Neural cell (in vitro differentiated cells): ENCODE measurements around the gene ACTN2. TPM values are rescaled to one million over a fixed set of nuclear protein-coding genes. Genes with fewer than 3 reads are reported as not detected.

Source experiments
- H2AFZ ChIP-seq: fragments of 200-600, 300-800 bp; sonication (generic), shearing (Covaris generic); 2 replicates; pipeline ENCODE4 v1.6.0; 2014; ENCODE audit warnings: low read depth, mild to moderate bottlenecking, antibody characterized with exemption, low read length, moderate library complexity
- H3F3A ChIP-seq: fragments of 200-600 bp; shearing (Covaris generic); 2 replicates; pipeline ENCODE4 v1.6.1; 2016; ENCODE audit warnings: mild to moderate bottlenecking, moderate library complexity, mixed read lengths, antibody characterized with exemption, low read length; ENCODE audit not compliant: insufficient read depth, poor library complexity, severe bottlenecking
- H3K27ac ChIP-seq: fragments of 200-600, 300-800 bp; sonication (generic), shearing (Covaris generic); 2 replicates; pipeline ENCODE4 v1.5.1; 2014; ENCODE audit warnings: mild to moderate bottlenecking, low read length, moderate library complexity
- H3K27me3 ChIP-seq: fragments of 300-800, 200-600 bp; sonication (generic), shearing (Covaris generic); 2 replicates; pipeline ENCODE4 v1.6.0; 2014; ENCODE audit warnings: mild to moderate bottlenecking, low read depth, low read length, moderate library complexity; ENCODE audit not compliant: insufficient read depth
- H3K36me3 ChIP-seq: fragments of 300-800, 200-600 bp; sonication (generic), shearing (Covaris generic); 2 replicates; pipeline ENCODE4 v1.5.1; 2014; ENCODE audit warnings: mild to moderate bottlenecking, antibody characterized with exemption, low read length, moderate library complexity; ENCODE audit not compliant: insufficient read depth
- H3K4me2 ChIP-seq: fragments of 300-800, 200-600 bp; sonication (generic), shearing (Covaris generic); 2 replicates; pipeline ENCODE4 v1.6.0; 2014; ENCODE audit warnings: mild to moderate bottlenecking, low read length
- H3K4me3 ChIP-seq: fragments of 300-800, 200-600 bp; sonication (generic), shearing (Covaris generic); 2 replicates; pipeline ENCODE4 v1.5.1; 2014; ENCODE audit warnings: mild to moderate bottlenecking, low read length, moderate library complexity
- H3K79me2 ChIP-seq: fragments of 200-600 bp; shearing (Covaris generic); replicated peaks from 2 replicates; pipeline ENCODE4 v1.6.0; 2014; ENCODE audit warnings: mild to moderate bottlenecking, low read length, moderate library complexity; ENCODE audit not compliant: insufficient read depth
- H3K9ac ChIP-seq: fragments of 300-800, 200-600 bp; sonication (generic), shearing (Covaris generic); 2 replicates; pipeline ENCODE4 v1.6.1; 2016; ENCODE audit warnings: mild to moderate bottlenecking, low read length, mixed read lengths
- H3K9me2 ChIP-seq: fragments of 200-600 bp; shearing (Covaris generic); 2 replicates; pipeline ENCODE4 v1.6.1; 2016; ENCODE audit warnings: mild to moderate bottlenecking, low read length, mixed read lengths; ENCODE audit not compliant: insufficient read depth
- H3K9me3 ChIP-seq: fragments of 200-600, 300-800 bp; sonication (generic), shearing (Covaris generic); 2 replicates; pipeline ENCODE4 v1.6.1; 2016; ENCODE audit warnings: mild to moderate bottlenecking, mixed run types, low read length, moderate library complexity, mixed read lengths
- H4K20me1 ChIP-seq: fragments of 200-600 bp; shearing (Covaris generic); 2 replicates; pipeline ENCODE4 v1.6.1; 2016; ENCODE audit warnings: mild to moderate bottlenecking, mixed run types; ENCODE audit not compliant: insufficient read depth
- CTCF ChIP-seq: fragments of 450-650 bp; IDR thresholded peaks from 2 replicates; pipeline ENCODE4 v1.5.1; 2014; ENCODE audit warnings: antibody characterized with exemption, mild to moderate bottlenecking, moderate library complexity; ENCODE audit not compliant: poor library complexity, severe bottlenecking
- EP300 ChIP-seq: fragments of 450-650 bp; conservative IDR thresholded peaks from 2 replicates; pipeline ENCODE4 v1.6.1; 2014; ENCODE audit warnings: antibody characterized with exemption, mild to moderate bottlenecking, moderate library complexity; ENCODE audit not compliant: poor library complexity, severe bottlenecking
- EZH2 ChIP-seq: fragments of 200-600, 300-800 bp; shearing (Covaris generic), sonication (generic); IDR thresholded peaks from 2 replicates; pipeline ENCODE4 v1.6.1; 2014; ENCODE audit warnings: antibody characterized with exemption, low read length, borderline replicate concordance, mild to moderate bottlenecking; ENCODE audit not compliant: insufficient read depth, poor library complexity, severe bottlenecking
- MXI1 ChIP-seq: fragments of 450-650 bp; conservative IDR thresholded peaks from 2 replicates; pipeline ENCODE4 v1.6.1; 2014; ENCODE audit warnings: antibody characterized with exemption, mild to moderate bottlenecking; ENCODE audit not compliant: poor library complexity, severe bottlenecking
- POLR2AphosphoS5 ChIP-seq: IDR thresholded peaks from 2 replicates; pipeline ENCODE4 v1.6.1; 2012
- RAD21 ChIP-seq: fragments of 450-650 bp; conservative IDR thresholded peaks from 2 replicates; pipeline ENCODE4 v1.6.1; 2014; ENCODE audit warnings: antibody characterized with exemption, mild to moderate bottlenecking, moderate library complexity
- REST ChIP-seq: IDR thresholded peaks from 2 replicates; pipeline ENCODE4 v1.6.1; 2012; ENCODE audit warnings: borderline replicate concordance
- SMC3 ChIP-seq: fragments of 450-650 bp; conservative IDR thresholded peaks from 2 replicates; pipeline ENCODE4 v1.6.1; 2014; ENCODE audit warnings: antibody characterized with exemption, mild to moderate bottlenecking, moderate library complexity; ENCODE audit not compliant: poor library complexity
- TAF1 ChIP-seq: IDR thresholded peaks from 2 replicates; pipeline ENCODE4 v1.6.1; 2012; ENCODE audit warnings: low read depth
- polyA plus RNA-seq: library from polyadenylated mRNA; depleted of rRNA; stranded (reverse); fragments of >200 nt; gene quantifications from 2 replicates; pipeline ENCODE4 v1.2.3, GENCODE V29; 2014

Gene ACTN2
- polyA plus RNA-seq, 1 donor from 2014 or later = 6.1 TPM

GRCh38 chr1:236699366-236699765, 13.1 kb downstream of the ACTN2 start:
- Histone ChIP-seq H4K20me1 (no peaks in the 10 kb centered on the region), H3K4me3 (no peak overlapping the region), H3K27ac (no peak overlapping the region), H3K9me2 (no peaks in the 10 kb centered on the region), H3K9ac (no peak overlapping the region), H3K36me3 (no peaks in the 10 kb centered on the region), H3K4me2 (no peak overlapping the region), H3F3A (no peaks in the 10 kb centered on the region), H2AFZ (no peak overlapping the region), H3K79me2 (no peaks in the 10 kb centered on the region), H3K9me3 (no peaks in the 10 kb centered on the region), H3K27me3 (no peaks in the 10 kb centered on the region)
- TF ChIP-seq EP300 (no peak), TAF1 (no peak), RAD21 (no peak), SMC3 (no peak), POLR2AphosphoS5 (no peak), REST (no peak), MXI1 (no peak), CTCF (no peak), EZH2 (no peak)

DNA sequence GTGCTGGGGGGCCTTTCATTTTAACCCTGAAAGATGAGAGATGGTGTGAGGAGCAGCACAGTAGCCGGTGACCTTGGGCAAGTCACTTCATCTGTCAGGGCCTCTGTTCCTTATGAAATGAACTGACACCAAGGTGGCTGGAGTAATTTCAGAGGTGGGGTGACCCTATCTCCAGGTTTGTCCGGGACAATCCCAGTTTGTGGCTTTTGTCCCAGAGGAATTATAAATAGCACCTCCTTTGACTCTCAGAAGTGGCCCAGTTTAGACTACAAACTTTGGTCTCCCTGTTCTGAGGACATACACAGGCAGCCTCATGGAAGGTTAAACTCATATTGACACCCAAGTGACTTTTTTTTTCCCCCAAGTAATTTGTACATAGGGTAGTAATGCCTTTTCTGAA, 14.6 kb downstream of the ACTN2 start:
- H3K9me3 ChIP-seq = no peaks in the 10 kb centered on the region
- no peaks in the 10 kb centered on the region for H3K9me2 ChIP-seq
- H3K4me2 ChIP-seq = no peak overlapping the region
- H3K79me2 ChIP-seq = no peaks in the 10 kb centered on the region
- no peaks in the 10 kb centered on the region for H3F3A ChIP-seq
- no peak overlapping the region for H3K4me3 ChIP-seq
- H4K20me1 ChIP-seq = no peaks in the 10 kb centered on the region
- no peaks in the 10 kb centered on the region for H3K36me3 ChIP-seq
- no peak overlapping the region for H3K27ac ChIP-seq
- no peaks in the 10 kb centered on the region for H3K27me3 ChIP-seq
- TF ChIP-seq TAF1 (no peak), EZH2 (no peak), SMC3 (no peak), MXI1 (no peak), POLR2AphosphoS5 (no peak), RAD21 (no peak), REST (no peak)
- no peak overlapping the region for H2AFZ ChIP-seq
- H3K9ac ChIP-seq = no peak overlapping the region
